ENCODE results near the gene ANKRD50.

ANKRD50 gene

DNA sequence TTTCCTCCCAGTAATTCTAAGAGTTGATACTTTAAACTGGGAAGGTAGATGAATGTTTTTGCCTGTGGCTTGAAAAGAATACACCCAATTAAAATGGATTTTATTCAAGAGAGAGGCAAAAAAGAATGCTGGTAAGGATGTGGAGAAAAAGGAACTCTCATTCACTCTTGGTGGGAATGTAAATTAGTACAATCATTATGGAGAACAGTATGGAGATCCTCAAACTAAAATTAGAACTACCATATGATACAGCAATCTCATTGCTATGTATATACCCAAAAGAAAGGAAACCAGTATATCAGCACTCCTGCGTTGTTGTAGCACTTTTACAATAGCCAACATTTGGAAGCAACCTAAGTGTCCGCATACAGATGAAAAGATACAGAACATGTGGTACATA is 75.2 kb downstream of the ANKRD50 start:
- Histone ChIP-seq H3K27me3 (ENCODE audit: control insufficient read depth in 1 of 2, insufficient read depth in 2 of 2, low read length in 2 of 2) (no peaks in the 10 kb centered on the region), H3K9ac (ENCODE audit: low read length in 2 of 2) (no peak overlapping the region), H3K36me3 (ENCODE audit: control insufficient read depth in 2 of 2, insufficient read depth in 2 of 2, low read length in 2 of 2) (no peaks in the 10 kb centered on the region), H3K27ac (ENCODE audit: low read length) (no peak overlapping the region), H3K4me1 (ENCODE audit: control insufficient read depth, insufficient read depth, low read length) (no peaks in the 10 kb centered on the region), H3K9me3 (ENCODE audit: control insufficient read depth in 2 of 2, low read length in 2 of 2) (no peaks in the 10 kb centered on the region), H3K4me3 (ENCODE audit: low read length in 2 of 2) (no peak overlapping the region)

- Histone ChIP-seq H3K27ac (ENCODE audit: low read length) (no peak overlapping the region), H3K9me3 (ENCODE audit: control insufficient read depth in 2 of 2, low read length in 2 of 2) (no peaks in the 10 kb centered on the region), H3K4me1 (ENCODE audit: control insufficient read depth, insufficient read depth, low read length) (no peaks in the 10 kb centered on the region), H3K27me3 (ENCODE audit: control insufficient read depth in 1 of 2, insufficient read depth in 2 of 2, low read length in 2 of 2) (no peaks in the 10 kb centered on the region), H3K4me3 (ENCODE audit: low read length in 2 of 2) (no peak overlapping the region), H3K9ac (ENCODE audit: low read length in 2 of 2) (no peak overlapping the region), H3K36me3 (ENCODE audit: control insufficient read depth in 2 of 2, insufficient read depth in 2 of 2, low read length in 2 of 2) (no peaks in the 10 kb centered on the region)
These were observed 75.7 kb downstream of the ANKRD50 start for GRCh38 chr4:124636788-124637187.

- no peaks in the 10 kb centered on the region for H3K4me1 ChIP-seq (ENCODE audit: control insufficient read depth, insufficient read depth, low read length)
These were observed 77.2 kb downstream of the ANKRD50 start for GRCh38 chr4:124635331-124635730.

GRCh38 chr4:124633285-124633941 is 79.1 kb downstream of the ANKRD50 start:
- H3K9me3 ChIP-seq (ENCODE audit: control insufficient read depth in 2 of 2, low read length in 2 of 2) = no peaks in the 10 kb centered on the region
- no peaks in the 10 kb centered on the region for H3K27me3 ChIP-seq (ENCODE audit: control insufficient read depth in 1 of 2, insufficient read depth in 2 of 2, low read length in 2 of 2)
- H3K4me3 ChIP-seq (ENCODE audit: low read length in 2 of 2) = no peak overlapping the region
- no peaks in the 10 kb centered on the region for H3K36me3 ChIP-seq (ENCODE audit: control insufficient read depth in 2 of 2, insufficient read depth in 2 of 2, low read length in 2 of 2)
- no peaks in the 10 kb centered on the region for H3K4me1 ChIP-seq (ENCODE audit: control insufficient read depth, insufficient read depth, low read length)
- H3K27ac ChIP-seq (ENCODE audit: low read length) = no peak overlapping the region
- no peak overlapping the region for H3K9ac ChIP-seq (ENCODE audit: low read length in 2 of 2)

More at GRCh38 chr4:124635331-124635730, 77.2 kb downstream of the ANKRD50 start:
- no peak overlapping the region for H3K9ac ChIP-seq (ENCODE audit: low read length in 2 of 2)
- H3K27ac ChIP-seq (ENCODE audit: low read length) = no peak overlapping the region
- H3K27me3 ChIP-seq (ENCODE audit: control insufficient read depth in 1 of 2, insufficient read depth in 2 of 2, low read length in 2 of 2) = no peaks in the 10 kb centered on the region
- no peaks in the 10 kb centered on the region for H3K36me3 ChIP-seq (ENCODE audit: control insufficient read depth in 2 of 2, insufficient read depth in 2 of 2, low read length in 2 of 2)
- no peak overlapping the region for H3K4me3 ChIP-seq (ENCODE audit: low read length in 2 of 2)
- no peaks in the 10 kb centered on the region for H3K9me3 ChIP-seq (ENCODE audit: control insufficient read depth in 2 of 2, low read length in 2 of 2)

GRCh38 chr4:124632439-124632838 is 80.1 kb downstream of the ANKRD50 start:
- Histone ChIP-seq H3K36me3 (ENCODE audit: control insufficient read depth in 2 of 2, insufficient read depth in 2 of 2, low read length in 2 of 2) (no peaks in the 10 kb centered on the region), H3K9ac (ENCODE audit: low read length in 2 of 2) (no peak overlapping the region), H3K9me3 (ENCODE audit: control insufficient read depth in 2 of 2, low read length in 2 of 2) (no peaks in the 10 kb centered on the region), H3K4me1 (ENCODE audit: control insufficient read depth, insufficient read depth, low read length) (no peaks in the 10 kb centered on the region), H3K27me3 (ENCODE audit: control insufficient read depth in 1 of 2, insufficient read depth in 2 of 2, low read length in 2 of 2) (no peaks in the 10 kb centered on the region), H3K27ac (ENCODE audit: low read length) (no peak overlapping the region), H3K4me3 (ENCODE audit: low read length in 2 of 2) (no peak overlapping the region)

DNA sequence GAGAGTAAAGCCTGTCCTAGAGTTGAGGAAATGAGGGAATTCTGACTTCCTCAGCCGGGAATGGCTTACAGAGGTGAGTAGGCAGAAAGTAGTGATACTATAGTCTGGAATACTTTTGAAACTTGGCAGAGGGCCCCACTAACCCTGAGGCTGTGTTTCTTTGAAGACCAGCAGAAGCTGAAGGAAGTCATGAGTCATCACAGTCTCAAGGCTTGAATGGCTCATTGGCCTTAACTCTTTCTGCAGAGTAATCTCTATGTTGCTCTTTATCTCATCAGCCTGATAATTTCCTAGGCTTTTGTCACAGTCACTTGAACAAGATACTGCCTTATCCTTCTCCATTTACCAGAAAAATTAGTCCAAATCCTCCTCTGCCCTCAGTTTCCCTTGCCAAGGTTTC is 80.8 kb downstream of the ANKRD50 start:
- no peaks in the 10 kb centered on the region for H3K36me3 ChIP-seq (ENCODE audit: control insufficient read depth in 2 of 2, insufficient read depth in 2 of 2, low read length in 2 of 2)
- H3K9me3 ChIP-seq (ENCODE audit: control insufficient read depth in 2 of 2, low read length in 2 of 2) = no peaks in the 10 kb centered on the region
- H3K4me1 ChIP-seq (ENCODE audit: control insufficient read depth, insufficient read depth, low read length) = no peaks in the 10 kb centered on the region
- H3K27ac ChIP-seq (ENCODE audit: low read length) = no peak overlapping the region
- H3K4me3 ChIP-seq (ENCODE audit: low read length in 2 of 2) = no peak overlapping the region
- no peaks in the 10 kb centered on the region for H3K27me3 ChIP-seq (ENCODE audit: control insufficient read depth in 1 of 2, insufficient read depth in 2 of 2, low read length in 2 of 2)
- no peak overlapping the region for H3K9ac ChIP-seq (ENCODE audit: low read length in 2 of 2)

GRCh38 chr4:124629681-124630080 is 82.9 kb downstream of the ANKRD50 start:
- Histone ChIP-seq H3K9me3 (ENCODE audit: control insufficient read depth in 2 of 2, low read length in 2 of 2) (no peaks in the 10 kb centered on the region), H3K27me3 (ENCODE audit: control insufficient read depth in 1 of 2, insufficient read depth in 2 of 2, low read length in 2 of 2) (no peaks in the 10 kb centered on the region), H3K4me3 (ENCODE audit: low read length in 2 of 2) (no peak overlapping the region), H3K4me1 (ENCODE audit: control insufficient read depth, insufficient read depth, low read length) (no peaks in the 10 kb centered on the region), H3K9ac (ENCODE audit: low read length in 2 of 2) (no peak overlapping the region), H3K36me3 (ENCODE audit: control insufficient read depth in 2 of 2, insufficient read depth in 2 of 2, low read length in 2 of 2) (no peaks in the 10 kb centered on the region), H3K27ac (ENCODE audit: low read length) (no peak overlapping the region)

All from stomach smooth muscle (tissue), 2 donors.